Ascending aorta (tissue), 2 donors: ENCODE measurements around the gene HOXC10. TPM values are rescaled to one million over a fixed set of nuclear protein-coding genes. Genes with fewer than 3 reads are reported as not detected.

Experiments used
- DNase-seq, 2 donors: peaks; one replicate each; pipeline ENCODE4 v3.0.0-alpha.2; 2019; ENCODE audit warnings: low spot score in 2 of 2
- H3K27ac ChIP-seq, 2 donors: fragments of 200-600 bp; sonication (generic); one replicate each; pipeline ENCODE4 v1.5.1; 2016 to 2017; ENCODE audit warnings: mild to moderate bottlenecking in 1 of 2
- H3K27me3 ChIP-seq: fragments of 200-600 bp; sonication (generic); one replicate; pipeline ENCODE4 v1.5.1; 2017
- H3K36me3 ChIP-seq, 2 donors: fragments of 200-600 bp; sonication (generic); one replicate each; pipeline ENCODE4 v1.5.1; 2016
- H3K4me1 ChIP-seq, 2 donors: fragments of 200-600 bp; sonication (generic); one replicate each; pipeline ENCODE4 v1.5.1; 2016 to 2017; ENCODE audit warnings: mild to moderate bottlenecking in 1 of 2
- H3K4me3 ChIP-seq, 2 donors: fragments of 200-600 bp; sonication (generic); one replicate each; pipeline ENCODE4 v1.5.1; 2016 to 2017; ENCODE audit warnings: mild to moderate bottlenecking in 1 of 2
- H3K9me3 ChIP-seq, 2 donors: fragments of 200-600 bp; sonication (generic); one replicate each; pipeline ENCODE4 v1.5.1; 2016
- intact Hi-C: fragments of 100-400 bp; cut with DNase I; formaldehyde crosslinking; loops from one replicate; pipeline ENCODE4 v1.15.1; 2023
- total RNA-seq: library from RNA; depleted of rRNA; stranded (reverse); fragments of >200 nt; gene quantifications from one replicate; pipeline ENCODE4 v1.1.0, GENCODE V29; 2016
- TF ChIP-seq, protein P1 (sequence below), 3 experiments: fragments of 200-600 bp in 2 of 3; fragments of 450-650 bp in 1 of 3; sonication (generic) in 2 of 3; IDR thresholded peaks; one replicate each; pipeline ENCODE4 v1.5.1; 2016 to 2019; ENCODE audit warnings: antibody characterized with exemption in 3 of 3, mild to moderate bottlenecking in 1 of 3, moderate library complexity in 1 of 3

HOXC10 gene
- total RNA-seq, 1 donor from 2014 or later = not detected

DNA sequence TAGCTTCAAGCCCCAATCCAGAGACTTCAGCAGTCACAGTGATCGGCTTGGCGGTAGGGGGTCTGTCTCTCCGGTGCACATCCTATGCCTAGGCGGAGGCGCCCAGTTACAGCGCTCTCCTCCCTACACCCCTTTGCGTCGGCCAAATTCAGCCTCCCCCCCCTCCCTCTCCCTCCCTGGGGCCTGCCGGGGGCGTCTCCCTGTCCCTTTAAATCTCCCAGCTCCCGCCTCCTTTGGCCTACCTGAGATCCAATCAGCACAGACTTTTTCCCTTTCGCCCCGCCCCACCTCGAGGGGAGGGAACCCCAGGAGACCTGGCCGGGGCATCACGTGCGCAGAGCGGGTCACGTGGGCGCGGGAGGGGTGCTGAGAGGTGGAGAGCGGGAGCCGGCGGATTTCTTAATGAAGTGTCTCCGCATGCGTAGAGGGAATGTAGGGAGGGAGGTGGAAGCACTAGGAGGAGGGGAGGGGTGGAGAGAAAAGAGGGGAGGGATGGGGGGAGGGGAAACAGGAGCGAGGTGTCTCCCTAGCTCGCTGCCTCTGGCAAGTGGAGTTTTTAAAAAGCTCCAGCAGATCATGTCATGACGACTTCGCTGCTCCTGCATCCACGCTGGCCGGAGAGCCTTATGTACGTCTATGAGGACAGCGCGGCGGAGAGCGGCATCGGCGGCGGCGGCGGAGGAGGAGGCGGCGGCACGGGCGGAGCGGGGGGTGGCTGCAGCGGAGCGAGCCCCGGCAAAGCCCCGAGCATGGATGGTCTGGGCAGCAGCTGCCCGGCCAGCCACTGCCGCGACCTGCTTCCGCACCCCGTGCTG is 46.4 kb upstream of the HOXC10 start, which contains the start of gene HOXC13:
TSS of gene HOXC13 (plus strand) at position 506 of the 815 bp plus-strand sequence. CDS start at position 582, 76 bp downstream.
- Histone ChIP-seq H3K4me3 (peak within 1 kb of the TSS in 1 of 2 donors; percentile 11), H3K36me3 (no peaks in the 10 kb centered on the region), H3K9me3 (no peaks in the 10 kb centered on the region), H3K27ac (no peak within 1 kb of the TSS), H3K27me3 (peaks cover 59% of the 10 kb centered on the region), H3K4me1 (peaks cover 2 to 12% of the 10 kb centered on the region in 2 donors)
- DNase-seq = no peak
- TF ChIP-seq, protein P1, sequence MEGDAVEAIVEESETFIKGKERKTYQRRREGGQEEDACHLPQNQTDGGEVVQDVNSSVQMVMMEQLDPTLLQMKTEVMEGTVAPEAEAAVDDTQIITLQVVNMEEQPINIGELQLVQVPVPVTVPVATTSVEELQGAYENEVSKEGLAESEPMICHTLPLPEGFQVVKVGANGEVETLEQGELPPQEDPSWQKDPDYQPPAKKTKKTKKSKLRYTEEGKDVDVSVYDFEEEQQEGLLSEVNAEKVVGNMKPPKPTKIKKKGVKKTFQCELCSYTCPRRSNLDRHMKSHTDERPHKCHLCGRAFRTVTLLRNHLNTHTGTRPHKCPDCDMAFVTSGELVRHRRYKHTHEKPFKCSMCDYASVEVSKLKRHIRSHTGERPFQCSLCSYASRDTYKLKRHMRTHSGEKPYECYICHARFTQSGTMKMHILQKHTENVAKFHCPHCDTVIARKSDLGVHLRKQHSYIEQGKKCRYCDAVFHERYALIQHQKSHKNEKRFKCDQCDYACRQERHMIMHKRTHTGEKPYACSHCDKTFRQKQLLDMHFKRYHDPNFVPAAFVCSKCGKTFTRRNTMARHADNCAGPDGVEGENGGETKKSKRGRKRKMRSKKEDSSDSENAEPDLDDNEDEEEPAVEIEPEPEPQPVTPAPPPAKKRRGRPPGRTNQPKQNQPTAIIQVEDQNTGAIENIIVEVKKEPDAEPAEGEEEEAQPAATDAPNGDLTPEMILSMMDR (IDR thresholded peaks at IDR 0.05) = no peak
- intact Hi-C loops = no loop called here

GRCh38 chr12:53939141-53940108 is 45.5 kb upstream of the HOXC10 start:
- no peak for DNase-seq
- intact Hi-C loops = no loop called here
- H3K27me3 ChIP-seq = peaks cover 68% of the 10 kb centered on the region
- no peaks in the 10 kb centered on the region for H3K36me3 ChIP-seq
- no peak overlapping the region for H3K4me3 ChIP-seq
- TF ChIP-seq, protein P1 (IDR thresholded peaks at IDR 0.05) = peak in 1 of 3 experiments; percentile 5
- no peaks in the 10 kb centered on the region for H3K9me3 ChIP-seq
- H3K4me1 ChIP-seq = peaks cover 2 to 12% of the 10 kb centered on the region in 2 donors
- no peak overlapping the region for H3K27ac ChIP-seq

- Histone ChIP-seq H3K27me3 (peaks cover 66% of the 10 kb centered on the region), H3K4me3 (no peak overlapping the region), H3K27ac (no peak overlapping the region), H3K36me3 (no peaks in the 10 kb centered on the region), H3K4me1 (peaks cover 2 to 12% of the 10 kb centered on the region in 2 donors), H3K9me3 (no peaks in the 10 kb centered on the region)
- TF ChIP-seq, protein P1 (IDR thresholded peaks at IDR 0.05) = no peak
- no peak for DNase-seq
- intact Hi-C loops = no loop called here
Measured at GRCh38 chr12:53940443-53941014, 44.4 kb upstream of the HOXC10 start.

DNA sequence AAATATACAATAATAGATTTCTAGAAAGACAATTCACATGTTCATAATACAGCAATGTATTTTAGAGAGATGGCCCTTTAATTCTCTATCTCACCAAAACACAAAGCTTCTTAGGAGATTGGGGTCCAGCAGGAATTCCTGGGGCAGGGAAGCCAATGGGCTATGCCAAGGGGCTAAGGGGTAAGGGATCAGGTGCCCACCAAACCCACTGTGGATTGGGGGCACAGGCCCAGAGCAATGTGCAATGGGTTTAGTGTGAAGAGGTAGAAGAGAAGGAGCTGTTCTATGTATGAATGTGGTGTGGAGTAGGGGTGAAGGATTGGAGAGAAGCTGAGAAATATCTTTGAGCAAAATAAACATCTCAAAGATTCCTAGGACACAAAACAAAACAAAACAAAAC is 43.8 kb upstream of the HOXC10 start:
- TF ChIP-seq, protein P1 (IDR thresholded peaks at IDR 0.05) = no peak
- Histone ChIP-seq H3K27me3 (peaks cover 63% of the 10 kb centered on the region), H3K27ac (no peak overlapping the region), H3K9me3 (no peaks in the 10 kb centered on the region), H3K36me3 (no peaks in the 10 kb centered on the region), H3K4me1 (peaks cover 2 to 9% of the 10 kb centered on the region in 2 donors), H3K4me3 (no peak overlapping the region)
- DNase-seq = no peak
- intact Hi-C loops = no loop called here

DNA sequence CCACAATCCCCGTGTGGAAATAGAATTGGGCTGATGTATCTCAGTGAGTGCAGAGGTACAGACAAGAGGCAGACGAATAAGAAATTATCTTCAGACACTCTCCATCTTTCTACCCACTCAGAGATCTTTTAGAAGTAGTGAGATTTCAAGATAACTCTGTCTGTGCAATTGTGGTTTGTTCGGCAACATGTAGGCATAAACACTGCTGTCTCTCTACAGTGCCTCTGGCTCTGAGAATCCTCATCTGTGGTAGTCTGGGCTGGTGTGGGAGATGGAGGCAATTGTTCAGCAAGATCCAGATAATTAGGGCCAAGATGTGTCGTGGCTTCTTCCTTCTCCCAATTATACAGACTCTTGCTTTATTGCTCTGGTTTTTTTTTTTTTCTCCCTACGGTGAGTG is 43.2 kb upstream of the HOXC10 start:
- Histone ChIP-seq H3K4me3 (no peak overlapping the region), H3K4me1 (peaks cover 2 to 9% of the 10 kb centered on the region in 2 donors), H3K36me3 (no peaks in the 10 kb centered on the region), H3K27me3 (peaks cover 57% of the 10 kb centered on the region), H3K9me3 (no peaks in the 10 kb centered on the region), H3K27ac (no peak overlapping the region)
- intact Hi-C loops = no loop called here
- TF ChIP-seq, protein P1 (IDR thresholded peaks at IDR 0.05) = no peak
- DNase-seq = no peak
